ENCODE measurements around the gene EFR3B. TPM values are rescaled to one million over a fixed set of nuclear protein-coding genes. Genes with fewer than 3 reads are reported as not detected.

The EFR3B gene
- total RNA-seq, 4 donors from 2014 or later, result 0.66 to 2.0 (median 1.0) TPM

GRCh38 chr2:25198209-25198525 is 156.3 kb downstream of the EFR3B start:
- TF ChIP-seq CTCF (IDR thresholded peaks at IDR 0.05; ENCODE audit: low read depth), result no peak

GRCh38 chr2:25198576-25198975 is 156.7 kb downstream of the EFR3B start:
- no peak for TF ChIP-seq CTCF (IDR thresholded peaks at IDR 0.05; ENCODE audit: low read depth)

GRCh38 chr2:25201265-25201664 is 159.4 kb downstream of the EFR3B start:
- TF ChIP-seq CTCF (IDR thresholded peaks at IDR 0.05; ENCODE audit: low read depth), result no peak

- TF ChIP-seq CTCF (IDR thresholded peaks at IDR 0.05; ENCODE audit: low read depth), result no peak
Observed at GRCh38 chr2:25201794-25202193, 159.9 kb downstream of the EFR3B start.

GRCh38 chr2:25202275-25202674 is 160.4 kb downstream of the EFR3B start:
- TF ChIP-seq CTCF (IDR thresholded peaks at IDR 0.05; ENCODE audit: low read depth), result no peak

GRCh38 chr2:25204190-25204838 is 162.4 kb downstream of the EFR3B start:
- TF ChIP-seq CTCF (IDR thresholded peaks at IDR 0.05; ENCODE audit: low read depth), result no peak

- TF ChIP-seq CTCF (IDR thresholded peaks at IDR 0.05; ENCODE audit: low read depth), result no peak
Observed at GRCh38 chr2:25207078-25207545, 165.2 kb downstream of the EFR3B start.

Small RNA genes lying within 50 kb of the gene (small RNA-seq; reads per million reads assigned to genes)
- gene RF00019, result 0.49 reads per million
- not detected for gene RN7SL856P

Other genes starting within 250 kb of the EFR3B start
- 10 to 100 TPM; 10.2 to 35.1 (median 23.3) TPM for gene PTRHD1, start 248.7 kb upstream of the EFR3B start, total RNA-seq
- gene CENPO, start 248.7 kb upstream of the EFR3B start, total RNA-seq, result 1 to 10 TPM; 3.1 to 6.3 (median 4.7) TPM
- 100 to 1,000 TPM in 1 of 4 donors, 10 to 100 TPM in 3; 39.2 to 133 (median 74.5) TPM for gene ADCY3, start 121.8 kb upstream of the EFR3B start, total RNA-seq
- gene DNAJC27, start 70.1 kb upstream of the EFR3B start, total RNA-seq, result 10 to 100 TPM in 3 of 4 donors, 1 to 10 TPM in 1; 9.3 to 21.5 (median 12.4) TPM
- 10 to 100 TPM in 2 of 4 donors, 1 to 10 TPM in 2; 4.6 to 42.2 (median 8.1) TPM for gene POMC, start 126.5 kb downstream of the EFR3B start, total RNA-seq

Data from subcutaneous adipose tissue (tissue), 4 donors.